ENCODE measurements around the gene DYNC2I2.

- no peak for TF ChIP-seq MAX (IDR thresholded peaks at IDR 0.05; ENCODE audit: low read depth, low read length)
- no peak for TF ChIP-seq CTCF (IDR thresholded peaks at IDR 0.05; ENCODE audit: low read depth, low read length)
These were observed 49.4 kb upstream of the DYNC2I2 start for GRCh38 chr9:128706045-128706444.
